Esophagus muscularis mucosa (tissue), 3 donors: ENCODE data around the gene CCL1.

Source experiments
- CTCF ChIP-seq, 3 experiments: fragments of 200-600 bp in 2 of 3; fragments of 450-650 bp in 1 of 3; sonication (generic) in 2 of 3; IDR thresholded peaks; one replicate each; pipeline ENCODE4 v1.5.1; 2017 to 2019; ENCODE audit warnings: antibody characterized with exemption in 3 of 3, mild to moderate bottlenecking in 2 of 3, moderate library complexity in 1 of 3
- POLR2A ChIP-seq: fragments of 450-650 bp; IDR thresholded peaks from one replicate; pipeline ENCODE4 v1.6.1; 2017; ENCODE audit warnings: antibody characterized with exemption, moderate library complexity, mild to moderate bottlenecking, low read depth
- POLR2AphosphoS5 ChIP-seq, 2 donors: sonication (generic); formaldehyde crosslinking; IDR thresholded peaks; one replicate each; pipeline ENCODE4 v1.6.1; 2017; ENCODE audit warnings: antibody characterized with exemption in 2 of 2

GRCh38 chr17:34386343-34386696, 23.3 kb upstream of the CCL1 start:
- TF ChIP-seq POLR2AphosphoS5 (IDR thresholded peaks at IDR 0.05): no peak
- TF ChIP-seq CTCF (IDR thresholded peaks at IDR 0.05): no peak
- TF ChIP-seq POLR2A: no peak
